Measurements from ENCODE around the gene MAP3K4.

DNA sequence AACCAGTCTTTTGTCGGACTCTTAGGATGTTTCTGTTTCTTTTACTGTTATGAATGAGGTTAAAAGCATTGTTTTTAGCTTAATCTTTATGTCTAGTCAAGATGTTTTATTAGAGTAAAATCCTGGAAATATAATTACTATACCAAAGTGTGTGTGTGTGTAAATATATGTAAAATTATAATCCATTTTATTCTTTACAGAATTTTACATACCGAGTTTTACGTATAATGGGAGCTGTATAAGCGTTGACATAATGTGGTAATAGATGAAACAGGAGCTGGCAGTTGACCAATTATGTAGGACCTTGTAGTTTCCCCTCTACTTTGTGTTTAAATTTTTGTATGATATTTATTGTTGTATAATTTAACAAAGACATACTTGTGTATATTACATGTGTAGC is 16.7 kb downstream of the MAP3K4 start:
- TF ChIP-seq, protein P1, sequence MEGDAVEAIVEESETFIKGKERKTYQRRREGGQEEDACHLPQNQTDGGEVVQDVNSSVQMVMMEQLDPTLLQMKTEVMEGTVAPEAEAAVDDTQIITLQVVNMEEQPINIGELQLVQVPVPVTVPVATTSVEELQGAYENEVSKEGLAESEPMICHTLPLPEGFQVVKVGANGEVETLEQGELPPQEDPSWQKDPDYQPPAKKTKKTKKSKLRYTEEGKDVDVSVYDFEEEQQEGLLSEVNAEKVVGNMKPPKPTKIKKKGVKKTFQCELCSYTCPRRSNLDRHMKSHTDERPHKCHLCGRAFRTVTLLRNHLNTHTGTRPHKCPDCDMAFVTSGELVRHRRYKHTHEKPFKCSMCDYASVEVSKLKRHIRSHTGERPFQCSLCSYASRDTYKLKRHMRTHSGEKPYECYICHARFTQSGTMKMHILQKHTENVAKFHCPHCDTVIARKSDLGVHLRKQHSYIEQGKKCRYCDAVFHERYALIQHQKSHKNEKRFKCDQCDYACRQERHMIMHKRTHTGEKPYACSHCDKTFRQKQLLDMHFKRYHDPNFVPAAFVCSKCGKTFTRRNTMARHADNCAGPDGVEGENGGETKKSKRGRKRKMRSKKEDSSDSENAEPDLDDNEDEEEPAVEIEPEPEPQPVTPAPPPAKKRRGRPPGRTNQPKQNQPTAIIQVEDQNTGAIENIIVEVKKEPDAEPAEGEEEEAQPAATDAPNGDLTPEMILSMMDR (conservative IDR thresholded peaks at IDR 0.05), result no peak
- no peak for TF ChIP-seq ZFX (IDR thresholded peaks at IDR 0.05)
